ENCODE data around the gene SLIT3.
"Not testable (repeated sequence)": the region's sequence is repeated elsewhere in the genome, so short reads cannot be mapped to it uniquely, and the experiment has no call there.

The SLIT3 gene

GRCh38 chr5:168648576-168648975, 652.4 kb downstream of the SLIT3 start:
- DNase-seq: no peak

GRCh38 chr5:168648016-168648415, 652.9 kb downstream of the SLIT3 start:
- no peak for DNase-seq

- DNase-seq: no peak
Measured at GRCh38 chr5:168647083-168647482, 653.9 kb downstream of the SLIT3 start.

GRCh38 chr5:168646335-168646734, 654.6 kb downstream of the SLIT3 start:
- no peak for DNase-seq

GRCh38 chr5:168645195-168645594, 655.7 kb downstream of the SLIT3 start:
- DNase-seq: no peak

- DNase-seq: no peak
Measured at GRCh38 chr5:168642019-168642418, 658.9 kb downstream of the SLIT3 start.

GRCh38 chr5:168638846-168639245, 662.1 kb downstream of the SLIT3 start:
- DNase-seq: not testable (repeated sequence)

GRCh38 chr5:168637793-168638192, 663.1 kb downstream of the SLIT3 start:
- DNase-seq: no peak

GRCh38 chr5:168637281-168637680, 663.7 kb downstream of the SLIT3 start:
- no peak for DNase-seq

GRCh38 chr5:168630958-168631357, 670.0 kb downstream of the SLIT3 start:
- DNase-seq: not testable (repeated sequence)

GRCh38 chr5:168624850-168625364, 676.0 kb downstream of the SLIT3 start:
- no peak for DNase-seq

- no peak for DNase-seq
Measured at GRCh38 chr5:168620807-168621206, 680.1 kb downstream of the SLIT3 start.

GRCh38 chr5:168614661-168615060, 686.3 kb downstream of the SLIT3 start:
- DNase-seq: no peak

- DNase-seq: no peak
Measured at GRCh38 chr5:168613996-168614395, 686.9 kb downstream of the SLIT3 start.

GRCh38 chr5:168613396-168613795, 687.5 kb downstream of the SLIT3 start:
- no peak for DNase-seq

GRCh38 chr5:168612996-168613395, 687.9 kb downstream of the SLIT3 start:
- DNase-seq: no peak

- no peak for DNase-seq
Measured at GRCh38 chr5:168612123-168612522, 688.8 kb downstream of the SLIT3 start.
